Activated effector memory CD4-positive, alpha-beta T cell treated with Interleukin-2 at 50 U/mL for 16 hours (primary cell): ENCODE data around the gene SMIM21.

Source experiments
- DNase-seq: peaks from one replicate; pipeline ENCODE4 v3.0.0-alpha.2; 2020

Gene SMIM21

DNA sequence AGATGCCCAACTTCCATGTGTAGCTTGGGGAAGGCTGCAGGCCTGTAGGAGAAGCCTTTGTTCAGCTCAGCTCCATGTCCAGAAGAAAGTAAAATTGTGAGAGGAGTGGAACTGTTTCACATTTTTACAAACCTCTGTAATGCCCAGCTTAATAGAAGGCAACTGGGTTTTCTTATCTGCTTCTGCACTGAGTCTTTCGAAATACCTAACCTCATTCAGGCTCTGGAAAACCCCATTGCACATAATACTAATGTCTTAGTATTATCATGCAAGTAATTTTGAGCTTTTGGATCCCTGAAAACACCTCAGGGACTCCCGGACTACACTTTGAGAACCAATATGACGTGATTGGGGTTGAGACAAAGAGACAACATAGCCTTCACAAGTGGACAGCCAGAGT is 5.8 kb downstream of the SMIM21 start:
- DNase-seq = no peak

- no peak for DNase-seq
These were observed 9.1 kb downstream of the SMIM21 start for GRCh38 chr18:75418293-75419005.

DNA sequence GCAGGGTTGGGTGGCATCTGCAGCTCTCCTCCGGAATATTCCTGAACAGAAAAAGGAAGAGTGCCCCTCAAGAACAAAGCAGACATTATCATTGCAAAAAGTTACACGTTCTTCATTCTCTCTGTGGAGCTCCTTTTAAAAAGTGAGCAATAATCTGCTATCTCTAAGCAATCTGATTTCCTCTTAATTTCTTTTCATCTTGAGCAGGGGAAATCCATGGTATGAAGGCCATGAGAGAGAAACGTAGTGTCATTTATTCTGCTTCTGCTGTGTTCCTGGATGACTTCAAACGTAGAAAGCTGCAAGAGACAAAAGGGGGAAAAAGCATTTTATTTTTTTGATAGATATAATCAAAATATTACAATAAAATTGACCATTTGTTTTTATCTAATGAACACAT is 16.9 kb downstream of the SMIM21 start:
- DNase-seq = no peak

GRCh38 chr18:75409806-75410205 is 17.7 kb downstream of the SMIM21 start:
- no peak for DNase-seq

DNA sequence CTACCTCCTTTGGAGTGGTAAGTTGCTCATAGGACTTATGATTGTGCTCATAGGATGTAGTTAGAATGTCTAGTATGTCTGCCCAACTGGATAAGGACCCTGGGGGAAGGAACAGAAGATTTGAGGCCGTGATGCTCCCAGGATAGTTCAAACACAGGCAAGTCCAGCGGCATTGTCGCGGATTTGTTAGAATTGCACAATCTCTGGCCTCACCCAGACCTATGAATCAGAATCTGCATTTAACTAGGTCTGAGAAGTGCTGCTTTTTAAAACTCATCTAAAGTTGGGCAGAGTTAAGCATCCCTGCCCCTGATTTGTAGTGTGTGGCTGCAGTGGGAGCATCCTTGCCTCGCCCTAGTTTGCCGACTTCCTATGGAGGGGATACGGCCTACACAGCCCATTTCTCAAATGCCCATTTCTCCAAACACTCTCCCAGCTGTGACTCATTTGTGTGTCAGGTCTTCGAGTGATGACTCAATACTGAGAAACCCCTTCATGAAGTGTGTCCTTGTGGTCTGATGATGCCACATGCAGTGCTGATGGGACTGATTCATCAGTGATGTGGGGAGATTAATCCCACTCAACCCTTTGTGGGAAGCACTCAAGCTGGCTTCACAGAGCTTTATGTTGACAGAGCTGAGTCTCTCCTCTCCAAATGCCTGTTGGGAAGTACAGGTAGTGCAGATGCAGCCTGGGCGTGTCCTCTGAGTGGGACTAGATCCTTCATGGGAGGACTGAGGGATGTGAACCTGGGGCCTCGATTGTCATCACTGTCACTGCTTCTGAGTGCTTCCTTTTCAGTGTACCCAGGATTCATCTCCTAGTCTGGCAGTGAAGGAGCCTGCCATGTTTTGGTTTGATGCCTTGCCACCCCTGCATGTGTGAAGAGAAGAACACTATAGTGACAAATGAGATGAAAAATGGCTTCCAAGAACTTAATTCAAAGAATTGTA is 18.7 kb downstream of the SMIM21 start:
- DNase-seq = no peak

DNA sequence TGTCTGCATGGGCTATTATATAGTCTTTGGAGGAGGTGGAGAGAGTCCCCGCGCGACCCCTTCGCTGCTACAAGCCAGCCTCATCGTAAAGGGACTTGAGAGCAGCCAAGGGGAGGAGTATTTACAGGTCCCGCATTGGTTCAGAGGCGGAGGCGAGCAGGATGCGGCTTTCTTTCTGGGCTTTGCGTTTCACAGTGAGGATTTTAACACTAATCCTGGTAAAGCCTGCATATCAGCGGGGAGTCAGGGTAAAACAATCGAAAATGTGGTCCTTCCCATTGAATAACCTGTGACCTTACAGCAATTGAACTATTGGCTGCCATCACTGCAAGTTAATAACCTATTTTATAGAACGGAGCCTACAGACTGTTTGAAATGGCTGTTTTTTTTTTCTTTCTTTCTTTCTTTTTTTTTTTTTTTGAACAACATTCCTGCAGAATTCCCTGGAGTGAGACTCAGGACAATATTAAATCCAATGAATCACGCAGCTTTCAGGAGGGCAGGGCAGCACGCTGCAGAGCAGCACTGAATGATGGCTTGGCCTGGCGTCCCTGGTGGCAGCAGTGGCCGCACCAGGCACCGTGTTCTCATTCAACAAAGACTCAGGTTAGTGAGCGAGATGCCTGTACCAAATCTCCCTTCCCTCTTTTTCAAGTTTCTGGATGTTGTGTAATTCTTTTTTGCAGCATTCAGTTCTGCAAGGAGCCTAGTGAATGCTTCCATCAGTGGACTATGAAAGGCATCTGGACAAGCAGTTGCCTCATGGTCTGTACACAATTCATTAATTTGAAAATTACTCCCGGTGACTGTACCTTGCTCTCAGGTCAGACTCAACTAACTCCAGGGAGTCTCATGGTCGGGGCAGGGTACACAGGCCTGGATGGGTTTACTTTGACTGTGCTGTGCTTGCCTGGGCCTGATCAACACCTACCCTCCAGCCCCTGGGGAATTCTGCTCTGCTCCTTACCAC is 19.8 kb downstream of the SMIM21 start:
- no peak for DNase-seq

DNA sequence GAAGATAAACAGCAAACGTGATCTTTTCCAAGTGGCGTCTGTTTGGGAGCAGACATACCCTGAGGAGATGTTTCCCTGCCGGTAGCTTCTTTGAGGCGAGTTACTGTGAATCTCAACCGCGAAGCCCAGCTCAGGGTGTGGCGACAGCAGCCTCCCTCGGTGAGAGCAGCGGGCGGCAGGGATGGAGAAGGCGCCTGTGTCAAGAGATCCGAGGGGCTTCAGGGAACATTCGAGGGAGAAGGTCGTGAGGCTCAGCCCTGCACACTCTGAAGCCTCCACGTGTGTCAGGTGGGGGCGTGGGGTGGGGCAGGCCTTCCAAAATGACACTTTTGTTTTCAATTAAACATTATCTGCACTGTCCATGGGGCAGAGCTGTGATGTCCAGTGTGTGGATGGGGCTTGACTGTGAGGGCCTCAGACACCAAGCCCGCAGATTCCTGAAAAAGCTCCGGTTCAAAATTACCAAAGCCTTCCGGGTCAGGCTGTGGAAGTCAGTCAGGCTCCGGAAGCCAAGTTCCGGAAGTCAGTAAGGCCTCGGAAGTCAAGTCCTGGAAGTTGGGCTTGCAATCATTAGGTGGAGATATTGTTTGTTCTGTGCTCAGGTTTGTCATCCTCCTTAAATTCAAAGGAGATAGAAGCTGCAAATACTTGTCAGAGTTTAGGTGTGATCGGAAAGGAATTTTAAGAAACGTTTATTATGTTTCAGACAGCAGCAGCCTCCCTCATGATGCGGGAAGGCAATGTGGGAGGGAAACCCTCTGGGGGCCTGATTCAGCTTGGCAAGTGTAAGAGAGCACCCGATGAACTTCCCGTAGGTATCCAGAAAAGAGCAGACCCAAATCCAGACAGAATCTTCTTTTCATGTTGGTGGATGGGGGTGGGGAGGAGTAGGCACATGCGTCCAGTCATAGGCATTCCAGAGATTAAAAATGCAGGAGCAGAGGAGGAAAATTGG is 20.7 kb downstream of the SMIM21 start:
- no peak for DNase-seq

- no peak for DNase-seq
These were observed 22.2 kb downstream of the SMIM21 start for GRCh38 chr18:75405351-75405750.

- DNase-seq = no peak
These were observed 27.1 kb downstream of the SMIM21 start for GRCh38 chr18:75400366-75400765.

DNA sequence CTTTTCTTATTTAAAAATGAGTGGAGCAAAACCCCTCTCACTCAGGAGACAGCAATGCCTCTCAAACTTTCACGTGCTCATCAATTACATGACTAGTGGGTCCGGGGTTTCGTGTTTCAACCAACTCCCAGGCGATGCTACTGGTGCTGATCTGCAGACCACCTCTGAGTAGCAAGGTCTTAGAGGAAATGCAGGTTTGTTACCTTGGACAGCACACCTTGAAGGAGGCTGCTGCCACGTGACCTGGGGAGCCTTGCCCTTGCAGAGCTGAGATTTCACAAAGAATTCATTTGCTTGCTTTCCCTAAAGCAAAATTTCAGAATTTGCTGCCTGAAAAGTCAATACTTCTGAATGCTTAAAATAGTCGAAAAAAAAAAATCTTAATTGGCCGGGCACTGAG is 32.4 kb downstream of the SMIM21 start:
- no peak for DNase-seq

DNA sequence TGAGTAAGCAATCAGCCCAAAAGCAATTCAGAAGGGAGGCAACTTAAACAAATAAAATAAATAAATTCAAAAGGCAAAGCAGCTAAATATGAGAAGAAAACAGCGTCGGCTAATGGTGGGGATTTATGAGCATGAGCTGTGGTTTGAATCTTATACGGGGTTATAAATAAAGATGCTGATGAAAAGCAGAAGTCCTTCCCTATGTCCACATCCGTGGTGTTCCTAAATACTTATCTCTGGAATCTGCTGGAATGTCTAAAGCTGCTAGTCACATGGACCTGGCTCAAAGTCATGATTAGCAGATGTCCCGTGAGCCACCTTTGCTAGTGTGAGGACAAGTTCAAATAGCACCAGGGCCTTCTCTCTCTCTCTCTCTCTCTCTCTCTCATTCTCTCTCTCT is 33.8 kb downstream of the SMIM21 start:
- no peak for DNase-seq

GRCh38 chr18:75392226-75392578 is 35.3 kb downstream of the SMIM21 start:
- no peak for DNase-seq

DNA sequence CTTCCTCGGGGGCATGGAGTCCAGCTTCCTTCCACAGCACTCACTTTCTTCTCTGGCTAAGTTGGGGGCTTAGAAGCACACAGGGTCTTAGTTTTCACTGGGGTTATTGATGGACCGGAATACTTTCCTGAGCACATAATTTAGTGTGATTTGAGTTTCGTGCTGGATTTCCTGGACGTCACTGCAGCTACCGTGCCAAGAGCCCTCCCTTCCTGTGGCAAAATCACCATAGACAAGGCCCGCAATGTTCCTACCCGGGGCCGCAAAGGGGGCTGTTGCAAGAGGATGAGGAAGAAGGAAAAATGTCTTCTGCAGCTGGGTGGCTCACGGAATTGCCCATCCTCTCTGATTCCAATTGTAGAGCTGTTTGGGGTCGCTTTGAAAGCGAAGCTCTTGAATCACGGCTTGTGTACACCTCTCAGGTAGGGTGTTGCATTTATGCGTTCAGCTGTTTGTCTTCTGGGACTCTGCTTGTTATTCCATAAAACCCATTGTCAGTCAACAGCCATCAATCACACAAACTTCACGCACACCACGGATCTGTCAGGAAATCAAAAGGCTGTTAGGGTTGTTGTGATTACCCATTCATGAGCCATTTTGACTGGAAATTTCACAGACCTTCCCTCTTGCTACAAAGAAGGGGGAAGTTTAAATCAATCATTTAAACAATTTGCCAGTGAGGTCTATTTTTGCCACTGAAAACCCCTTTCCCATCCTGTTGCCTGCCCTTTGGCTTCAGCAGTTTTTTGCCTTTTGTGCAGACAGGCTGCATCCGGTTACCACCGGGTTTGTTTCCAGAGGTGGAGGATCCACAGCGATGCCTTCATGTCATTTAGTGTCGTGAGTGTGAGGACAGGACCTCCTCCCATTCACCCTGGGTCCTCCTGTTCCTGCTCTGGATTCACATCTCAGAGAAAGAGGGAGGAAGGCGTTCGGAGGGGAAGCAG is 36.0 kb downstream of the SMIM21 start:
- no peak for DNase-seq

- DNase-seq = no peak
These were observed 36.6 kb downstream of the SMIM21 start for GRCh38 chr18:75390854-75391253.

DNA sequence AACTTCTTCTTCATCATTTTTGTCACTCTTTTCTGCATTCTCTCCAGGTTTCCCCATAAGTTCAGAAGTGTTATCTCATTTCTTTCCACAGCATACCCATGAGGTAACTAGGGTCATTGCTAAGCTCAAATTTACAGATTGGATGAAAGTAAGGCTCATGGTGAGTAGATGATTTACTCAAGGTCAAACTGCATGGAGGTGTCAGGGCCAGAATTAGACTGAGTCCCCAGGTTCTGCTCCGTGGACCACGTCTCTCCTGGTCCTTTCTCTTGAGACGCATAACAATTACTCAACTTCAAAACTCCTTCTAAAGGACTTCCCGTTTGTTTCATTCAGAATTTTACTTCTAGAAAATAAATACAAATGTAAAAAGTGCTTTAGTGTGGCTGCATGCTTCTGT is 43.4 kb downstream of the SMIM21 start:
- no peak for DNase-seq

- no peak for DNase-seq
These were observed 48.9 kb downstream of the SMIM21 start for GRCh38 chr18:75378376-75379315.

GRCh38 chr18:75377926-75378325 is 49.6 kb downstream of the SMIM21 start:
- no peak for DNase-seq

DNA sequence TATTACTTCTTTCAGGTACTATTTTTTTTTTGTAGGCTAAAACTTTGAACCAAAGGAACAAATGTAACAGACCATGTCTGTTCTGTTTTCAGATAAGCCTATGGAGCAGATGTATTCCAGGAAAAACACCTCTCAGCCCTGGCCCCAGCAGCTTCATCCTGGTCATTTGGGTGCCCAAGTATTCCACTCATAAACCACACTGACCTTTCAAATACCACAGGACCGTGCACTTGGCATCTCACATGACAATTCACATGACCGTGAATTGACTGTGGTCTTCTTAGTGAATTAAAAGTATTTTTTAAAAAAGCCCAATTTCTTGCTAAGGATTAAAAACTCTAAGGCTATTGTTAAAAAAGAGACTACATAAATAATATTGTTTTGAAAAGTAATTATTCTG is 50.2 kb downstream of the SMIM21 start:
- no peak for DNase-seq

DNA sequence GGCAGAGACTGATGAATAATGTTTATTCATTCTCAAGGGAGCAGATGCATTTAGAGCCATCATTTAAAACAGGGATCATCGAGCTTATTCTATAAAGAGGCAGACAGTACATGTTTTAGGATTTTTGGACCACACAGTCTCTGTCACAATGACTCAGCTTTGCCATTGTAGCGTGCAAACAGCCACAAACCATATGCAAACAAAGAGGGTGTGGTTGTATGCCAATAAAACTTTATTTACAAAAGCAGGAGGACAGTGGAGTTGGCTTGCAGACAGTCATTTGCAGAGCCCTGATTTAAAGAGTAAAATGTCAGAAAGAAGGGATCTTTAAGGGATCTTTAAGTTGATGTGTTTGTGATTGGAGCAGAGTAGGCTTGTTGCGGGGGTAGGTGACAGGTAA is 51.5 kb downstream of the SMIM21 start:
- no peak for DNase-seq

DNA sequence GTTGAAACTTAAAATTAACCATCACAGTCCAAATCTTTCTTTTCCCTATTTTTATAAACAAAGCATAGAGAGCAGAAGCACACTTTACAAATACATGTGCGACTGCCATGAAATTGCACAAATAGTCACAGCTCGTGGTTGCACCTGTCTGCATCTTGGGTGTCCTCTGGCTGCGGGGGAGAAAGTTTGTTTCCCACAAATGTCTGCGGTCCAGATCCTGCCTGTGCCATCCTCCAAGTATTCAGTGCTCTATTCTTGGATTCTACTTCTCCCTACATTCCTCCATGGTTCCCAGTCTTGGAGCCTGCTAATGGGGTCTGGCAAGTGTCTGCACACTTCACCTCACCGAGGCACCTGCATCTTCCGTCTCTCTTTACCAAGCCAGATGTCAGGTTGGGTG is 52.2 kb downstream of the SMIM21 start:
- no peak for DNase-seq
